A549 (cell line): ENCODE data around the gene CTAGE6.
"Not testable (repeated sequence)": the region's sequence is repeated elsewhere in the genome, so short reads cannot be mapped to it uniquely, and the experiment has no call there.

Experiments
- CTCF ChIP-seq: fragments of >200 bp; sonication (Bioruptor Twin); formaldehyde crosslinking; IDR thresholded peaks from 3 replicates; pipeline ENCODE4 v1.5.1; 2016
- EP300 ChIP-seq, 2 experiments: fragments of >200 bp; sonication (Bioruptor Twin); formaldehyde crosslinking; IDR thresholded peaks; 2 replicates in 1 of 2; 3 replicates in 1 of 2; pipeline ENCODE4 v1.6.1; 2016 to 2017
- ESRRA ChIP-seq: fragments of 150-350 bp; IDR thresholded peaks from 2 replicates; pipeline ENCODE4 v1.6.1; 2014; ENCODE audit warnings: mild to moderate bottlenecking, low read length, borderline replicate concordance
- NR3C1 ChIP-seq: fragments of >200 bp; sonication (Bioruptor Twin); formaldehyde crosslinking; IDR thresholded peaks from 3 replicates; pipeline ENCODE4 v1.6.1; 2017
- RAD21 ChIP-seq, 2 experiments: fragments of >200 bp in 1 of 2; sonication (Bioruptor Twin) in 1 of 2; formaldehyde crosslinking in 1 of 2; IDR thresholded peaks in 1 of 2; conservative IDR thresholded peaks in 1 of 2; 2 replicates in 1 of 2; 3 replicates in 1 of 2; pipeline ENCODE4 v1.6.1; 2012 to 2018; ENCODE audit warnings: inconsistent platforms in 1 of 2
- TF ChIP-seq, protein P1 (sequence below): IDR thresholded peaks from 2 replicates; pipeline ENCODE4 v1.6.1; 2012

DNA sequence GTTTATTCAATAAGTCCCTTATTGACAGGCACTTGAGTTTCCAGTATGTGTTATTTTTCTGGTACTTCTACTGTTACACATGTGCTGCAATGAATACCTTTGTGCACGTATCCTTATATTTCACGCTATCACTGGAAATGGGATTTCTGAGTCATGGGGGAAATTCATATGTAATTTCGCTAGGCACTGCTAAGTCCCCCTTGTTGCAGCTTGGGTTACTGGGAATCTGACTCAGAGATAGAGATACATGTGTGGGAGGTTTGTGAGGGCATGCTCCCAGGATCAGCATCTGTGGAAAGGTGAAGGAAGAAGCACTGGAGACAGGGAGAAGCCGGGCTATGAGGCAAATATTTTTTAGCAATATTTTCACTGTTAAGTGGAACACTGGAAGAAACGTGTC, 47.6 kb downstream of the CTAGE6 start:
- not testable (repeated sequence) for TF ChIP-seq EP300 (IDR thresholded peaks at IDR 0.05); RAD21 (conservative IDR thresholded peaks at IDR 0.05 in 1 of 2, IDR thresholded peaks at IDR 0.05 in 1 of 2); NR3C1; CTCF; ESRRA
- TF ChIP-seq, protein P1, sequence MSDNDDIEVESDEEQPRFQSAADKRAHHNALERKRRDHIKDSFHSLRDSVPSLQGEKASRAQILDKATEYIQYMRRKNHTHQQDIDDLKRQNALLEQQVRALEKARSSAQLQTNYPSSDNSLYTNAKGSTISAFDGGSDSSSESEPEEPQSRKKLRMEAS: not testable (repeated sequence)
